Stimulated activated CD4-positive, alpha-beta T cell treated with anti-CD3 and anti-CD28 coated beads, Interleukin-15, amount 100 ng/mL, for 48 hours (primary cell): ENCODE data around the gene LSAMP.

Source experiments
- DNase-seq, 2 donors: peaks; one replicate each; pipeline ENCODE4 v3.0.0-alpha.2; 2020; ENCODE audit warnings: low read depth in 2 of 2

LSAMP gene

DNA sequence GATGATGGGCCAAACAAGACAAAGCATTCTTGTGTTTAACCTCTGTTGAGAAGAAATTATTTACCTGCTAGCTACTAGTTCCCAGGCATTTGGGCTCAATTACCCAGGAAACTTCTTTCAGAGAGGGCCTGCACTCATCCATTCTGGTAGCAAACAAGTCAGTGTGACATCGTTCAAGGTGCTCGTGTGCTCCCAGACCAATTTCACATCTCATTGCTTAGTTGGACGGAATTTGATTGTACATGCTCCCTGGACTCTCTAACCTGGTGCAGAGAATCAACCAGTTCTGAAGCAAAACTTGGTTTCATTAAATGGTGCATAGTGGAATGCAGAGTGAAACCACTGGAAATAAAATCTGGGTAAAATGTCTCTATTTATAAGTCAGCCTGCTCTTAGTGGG is 392.7 kb downstream of the LSAMP start:
- DNase-seq: no peak

DNA sequence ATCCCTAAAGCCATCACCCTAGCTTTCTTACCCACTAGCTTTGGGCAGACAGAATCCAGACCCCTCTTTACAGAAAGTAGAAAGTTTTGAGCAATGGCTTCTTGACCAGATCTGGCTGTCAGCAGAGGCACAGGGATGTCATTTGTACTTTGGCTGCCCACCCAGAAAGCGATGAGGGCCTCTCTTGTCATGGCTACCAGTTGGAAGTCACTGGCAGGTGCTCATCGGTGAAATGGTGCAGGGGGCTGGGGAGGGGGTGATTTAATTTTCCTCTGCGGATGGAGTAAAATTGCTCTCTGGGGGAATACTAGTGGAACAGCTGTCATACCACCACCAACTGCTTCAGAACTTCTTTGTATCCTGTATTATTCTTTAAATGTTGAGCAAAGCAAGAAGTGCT is 393.7 kb downstream of the LSAMP start:
- DNase-seq: no peak

DNA sequence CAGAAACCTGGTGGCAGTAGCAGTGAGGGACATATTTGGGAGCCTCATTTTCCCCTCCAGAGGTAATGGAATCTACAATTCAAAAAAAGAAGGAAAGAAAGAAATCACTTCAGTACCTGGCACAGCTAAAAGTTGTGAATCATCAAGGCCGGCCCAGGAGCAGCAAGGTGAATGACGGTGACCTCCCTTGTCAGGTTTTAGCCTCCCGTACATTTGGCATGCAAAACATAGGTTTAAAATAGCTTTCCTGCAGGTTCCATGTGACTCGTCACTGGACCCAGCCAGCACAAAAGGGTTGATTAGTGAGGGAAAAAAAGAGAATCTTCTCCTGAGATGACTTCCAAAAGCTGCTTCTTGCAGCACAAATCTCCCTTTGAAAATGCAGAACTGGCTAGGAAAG is 394.2 kb downstream of the LSAMP start:
- DNase-seq: no peak

- no peak for DNase-seq
These were observed 394.9 kb downstream of the LSAMP start for GRCh38 chr3:116050311-116050915.

DNA sequence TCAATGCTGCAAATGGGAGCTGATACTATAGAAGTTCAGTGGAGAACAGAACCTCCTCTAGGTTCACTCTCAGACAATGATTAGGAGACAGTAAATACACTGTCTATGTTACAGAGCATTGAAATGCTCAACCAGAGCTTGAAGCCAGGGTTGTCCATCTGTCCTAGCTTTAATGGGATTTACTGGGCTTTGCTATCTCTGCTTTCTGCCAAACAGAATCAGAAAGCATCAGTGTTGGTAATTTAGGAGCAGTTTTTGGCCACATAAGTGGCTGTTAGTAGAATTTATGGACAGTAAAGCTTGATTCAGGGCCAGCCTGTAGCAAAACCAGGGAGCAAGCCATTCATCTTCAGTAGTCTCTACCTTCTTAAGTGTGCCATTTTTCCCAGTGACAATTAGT is 396.3 kb downstream of the LSAMP start:
- no peak for DNase-seq

DNA sequence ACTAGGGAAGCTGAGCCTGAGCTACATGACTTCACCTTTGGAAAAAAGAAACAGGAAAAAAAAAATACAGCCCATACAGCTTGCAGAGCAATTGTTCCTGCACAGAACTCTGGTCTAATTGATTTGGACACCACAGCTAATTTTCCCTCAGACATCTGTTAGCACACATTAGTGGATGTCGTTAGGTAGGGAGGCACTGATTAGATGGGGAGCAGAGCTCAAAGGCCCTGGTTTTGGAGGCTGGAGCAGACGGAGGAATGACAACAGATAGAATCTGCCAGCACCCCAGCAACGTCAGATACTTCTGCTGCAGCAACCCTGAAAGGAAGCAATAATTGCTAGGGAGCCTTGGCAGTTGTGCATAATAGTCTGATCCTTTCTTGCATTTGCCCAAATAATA is 398.9 kb downstream of the LSAMP start:
- no peak for DNase-seq

DNA sequence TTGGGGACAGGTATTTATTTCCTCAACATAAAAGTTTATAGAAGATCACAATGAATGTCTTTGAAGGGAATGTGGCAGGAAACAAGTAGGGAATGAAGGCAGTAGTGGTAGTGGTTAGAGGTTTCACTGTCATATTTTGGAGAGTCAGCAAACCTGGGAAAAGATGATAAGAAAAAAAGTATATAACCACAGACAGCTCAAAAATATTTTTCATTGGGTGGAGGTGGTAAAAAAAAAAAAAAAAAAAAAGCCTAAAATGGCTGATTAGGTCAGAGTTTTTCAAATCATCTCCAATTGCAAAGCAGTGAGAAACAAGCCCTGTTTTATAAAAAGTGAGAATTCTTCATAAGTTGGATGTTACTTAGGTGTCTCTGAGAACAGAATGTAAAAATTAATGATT is 400.0 kb downstream of the LSAMP start:
- DNase-seq: no peak

GRCh38 chr3:116040152-116040551 is 405.1 kb downstream of the LSAMP start:
- no peak for DNase-seq

GRCh38 chr3:116039651-116039985 is 405.7 kb downstream of the LSAMP start:
- DNase-seq: no peak

DNA sequence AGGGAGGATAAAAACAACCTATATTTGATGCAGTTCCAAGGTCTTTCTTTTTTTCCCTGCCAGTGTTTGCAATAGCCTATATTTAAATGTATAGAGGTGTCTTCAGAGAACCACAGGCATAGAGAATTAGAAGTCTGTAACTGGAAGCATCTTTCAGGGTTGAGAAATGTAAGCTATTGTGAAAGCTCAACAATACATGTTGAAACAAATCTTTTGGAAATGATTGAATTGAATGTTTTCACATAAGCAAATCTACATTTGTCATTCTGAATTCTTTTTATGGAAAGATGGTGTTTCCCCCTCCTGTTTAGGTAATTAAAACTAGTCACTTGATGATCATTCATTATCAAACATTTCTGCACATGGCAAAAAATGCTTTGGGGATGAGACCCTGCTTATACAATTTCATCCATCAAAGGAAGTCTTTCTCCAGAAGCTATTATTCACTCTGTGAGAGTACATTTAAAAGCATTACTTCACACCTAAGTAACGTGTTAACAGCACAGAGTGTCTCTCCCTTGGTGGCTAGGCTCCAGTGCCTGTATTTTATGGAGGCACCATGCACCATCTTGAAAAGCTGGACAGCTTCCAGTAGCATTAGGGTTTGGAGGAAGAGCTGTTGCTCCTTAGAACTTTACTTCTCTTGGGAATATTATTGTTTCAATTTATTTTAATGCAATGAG is 406.2 kb downstream of the LSAMP start:
- no peak for DNase-seq

DNA sequence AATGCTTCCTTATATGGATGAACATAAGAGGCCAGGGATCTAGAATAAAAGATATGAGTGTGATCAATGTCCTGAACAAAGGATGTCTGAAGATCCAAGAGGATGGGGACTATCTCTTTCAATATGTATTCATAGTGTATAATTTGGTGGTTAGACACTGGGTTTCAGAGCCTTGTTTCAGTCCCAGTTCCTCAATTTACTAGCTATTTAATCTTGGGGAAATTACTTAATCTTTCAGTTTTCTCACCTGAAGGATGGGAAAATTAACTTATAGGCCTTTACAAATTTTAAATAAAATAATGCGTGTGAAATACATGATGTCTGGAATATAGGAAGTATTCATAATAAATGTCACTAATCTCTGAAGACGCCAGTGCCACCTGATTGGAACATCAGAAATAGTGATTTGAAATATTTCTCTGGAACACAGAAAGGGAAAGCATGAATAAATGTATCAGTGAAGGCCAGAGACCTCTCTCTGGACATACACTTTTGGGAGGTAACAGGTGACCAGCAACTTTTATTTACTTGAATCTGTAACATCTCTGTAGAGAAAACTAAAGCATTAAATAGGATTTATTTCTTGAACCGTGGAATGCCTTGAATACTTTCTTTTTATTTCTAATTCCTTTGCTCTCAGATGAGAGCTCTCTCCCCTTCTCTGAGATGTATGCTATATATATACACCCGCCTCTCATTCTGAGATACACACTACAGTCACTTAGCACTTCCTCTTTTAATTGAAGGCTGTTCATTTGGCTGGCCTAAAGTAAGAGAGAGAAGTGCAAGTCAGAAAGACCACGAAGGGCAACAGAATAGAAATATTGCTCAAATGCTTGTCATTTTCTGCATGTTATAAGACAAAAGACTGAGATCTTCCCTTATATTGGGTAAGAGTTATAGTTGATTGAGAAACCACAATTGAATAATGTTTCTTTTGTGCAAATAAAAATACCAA is 407.1 kb downstream of the LSAMP start:
- DNase-seq: no peak

DNA sequence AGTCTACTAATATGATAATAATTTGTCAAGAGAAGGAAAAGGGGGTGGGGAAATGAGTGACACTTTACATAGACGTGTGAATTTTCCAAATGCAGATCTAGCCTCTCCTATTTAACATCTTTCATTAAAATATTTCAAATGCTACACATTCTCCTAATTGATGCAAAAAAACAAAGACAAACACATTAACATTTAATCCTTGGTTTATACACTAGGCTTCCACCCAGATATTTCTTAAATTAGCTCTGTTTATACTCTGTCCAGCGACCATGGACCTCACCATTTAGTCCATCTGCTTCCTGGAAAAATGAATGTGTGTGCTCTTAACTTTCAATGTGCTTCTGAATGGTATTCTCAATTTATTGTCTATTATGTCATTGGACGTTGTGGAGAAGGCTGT is 409.9 kb downstream of the LSAMP start:
- no peak for DNase-seq

DNA sequence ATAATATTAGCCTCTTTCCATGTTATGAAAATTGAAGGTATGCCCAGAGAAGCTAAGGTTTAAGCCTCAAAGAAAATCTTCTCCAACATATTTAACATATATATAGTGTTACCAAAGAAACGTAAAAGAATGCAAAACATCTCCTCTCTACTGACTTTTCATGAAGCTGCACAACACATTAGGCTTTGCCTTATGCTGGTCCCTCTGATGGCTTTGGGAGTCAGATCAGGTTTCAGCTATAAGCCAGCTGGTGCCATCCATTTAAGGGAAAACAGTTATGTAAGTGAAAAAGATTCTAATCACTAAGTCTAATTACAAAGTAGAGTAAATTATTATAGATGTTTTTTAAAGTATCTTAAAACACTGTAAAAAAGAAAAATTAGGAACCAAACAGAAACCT is 410.5 kb downstream of the LSAMP start:
- DNase-seq: no peak

DNA sequence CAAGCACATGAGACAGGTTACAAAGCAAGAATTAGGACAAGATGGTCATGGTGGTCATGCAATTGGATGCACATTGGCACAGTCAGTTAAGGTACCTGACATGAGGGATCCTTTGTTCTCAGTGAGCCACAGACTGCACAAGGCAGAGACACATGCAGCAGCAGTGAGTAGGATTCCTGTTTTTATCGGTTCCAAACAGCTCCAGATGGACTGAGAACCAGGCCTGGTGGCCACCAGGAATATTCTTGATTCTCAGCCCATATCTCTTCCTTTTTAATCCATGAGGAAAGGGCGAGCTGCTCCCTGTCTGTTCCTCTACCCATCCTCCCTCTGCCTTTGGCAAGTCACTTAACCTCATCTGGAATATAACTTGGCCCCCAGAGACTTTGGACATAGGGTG is 411.2 kb downstream of the LSAMP start:
- DNase-seq: no peak

DNA sequence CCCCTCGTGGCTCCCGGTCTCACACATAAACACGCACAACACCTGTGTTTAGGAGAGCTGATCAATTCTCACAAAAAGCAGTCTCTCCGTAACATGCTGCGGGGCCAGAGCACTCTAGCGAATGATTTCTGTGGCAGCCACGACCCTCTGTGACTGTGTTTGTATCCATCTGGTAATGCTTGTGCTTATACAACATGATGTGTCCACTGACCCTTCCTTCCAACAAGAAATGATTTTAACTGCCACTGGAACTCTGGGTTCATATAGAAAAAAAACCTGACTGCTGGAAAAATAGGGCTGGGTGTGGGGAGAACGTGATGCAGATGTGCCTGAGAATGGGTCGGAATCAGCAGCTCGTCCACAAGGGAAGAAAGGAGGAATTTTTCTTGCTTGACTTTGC is 411.8 kb downstream of the LSAMP start:
- DNase-seq: no peak

DNA sequence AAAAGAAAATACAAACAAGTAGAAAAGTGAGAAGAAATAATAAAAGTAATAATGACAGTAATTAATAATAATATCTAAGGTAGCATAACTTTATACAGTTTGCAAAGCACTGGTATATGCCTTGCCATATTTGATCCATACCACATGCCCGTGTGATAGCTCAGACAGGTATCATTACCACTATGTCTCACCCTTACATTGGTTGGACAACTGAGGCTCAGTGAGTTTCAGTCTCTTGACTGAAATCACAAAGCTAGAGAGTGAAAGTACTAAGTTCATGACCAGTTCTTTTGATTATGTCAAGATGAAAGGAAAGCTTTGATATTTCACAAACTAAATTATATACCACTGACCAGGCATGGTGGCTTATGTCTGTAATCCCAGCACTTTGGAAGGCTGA is 413.1 kb downstream of the LSAMP start:
- DNase-seq: no peak

DNA sequence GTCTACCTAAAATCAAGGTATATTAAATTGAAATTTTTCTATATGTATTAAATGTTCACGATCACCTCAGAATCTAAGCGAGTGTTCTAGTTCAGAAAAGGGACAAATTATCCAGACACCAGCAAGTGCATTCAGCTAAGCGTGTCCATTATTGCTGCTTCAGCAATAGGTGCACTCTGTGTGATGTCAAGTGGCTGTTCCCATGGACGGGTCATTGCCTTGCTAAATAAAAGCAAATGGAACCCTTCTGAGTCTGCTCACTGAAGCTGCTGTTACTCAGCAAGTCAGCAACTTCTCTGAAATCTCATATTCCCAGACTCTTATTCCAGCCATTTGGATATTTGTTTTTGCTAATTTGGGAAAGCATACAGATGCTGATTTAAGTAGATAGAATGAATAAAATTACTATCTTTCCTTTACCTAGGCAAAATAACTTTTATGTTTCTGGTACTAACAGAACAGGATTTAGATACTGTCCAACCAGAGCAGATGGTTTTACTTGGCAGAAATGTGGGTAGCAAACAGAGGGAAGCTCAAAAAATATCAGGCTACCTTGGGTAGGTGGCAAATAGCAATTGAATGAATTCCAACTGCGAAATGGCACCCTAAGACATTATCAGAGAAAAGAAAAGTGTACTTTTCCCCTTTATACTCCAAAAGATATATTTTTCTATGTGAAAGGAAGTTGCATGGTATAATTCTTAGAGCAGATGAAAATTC is 415.0 kb downstream of the LSAMP start:
- DNase-seq: no peak

GRCh38 chr3:116029266-116029665 is 416.0 kb downstream of the LSAMP start:
- no peak for DNase-seq

DNA sequence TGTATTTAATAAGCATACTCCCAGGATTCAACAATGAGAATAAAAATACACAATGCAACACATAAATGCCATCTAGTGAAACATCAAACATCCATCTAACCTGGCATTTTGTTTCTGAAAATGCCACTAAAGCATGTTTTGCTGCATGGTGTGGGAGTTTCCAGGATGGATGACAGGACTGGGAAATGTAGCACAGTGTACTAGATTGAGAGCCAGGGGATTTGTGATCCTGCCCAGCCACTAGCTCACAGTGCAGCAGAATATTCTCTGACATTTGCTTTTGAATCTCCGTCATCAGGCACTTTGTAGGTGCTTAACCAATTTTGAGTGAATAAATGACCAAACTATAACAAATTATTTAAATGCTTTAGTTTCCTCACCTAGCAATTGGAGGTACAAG is 417.1 kb downstream of the LSAMP start:
- DNase-seq: no peak

GRCh38 chr3:116020989-116021388 is 424.3 kb downstream of the LSAMP start:
- no peak for DNase-seq

DNA sequence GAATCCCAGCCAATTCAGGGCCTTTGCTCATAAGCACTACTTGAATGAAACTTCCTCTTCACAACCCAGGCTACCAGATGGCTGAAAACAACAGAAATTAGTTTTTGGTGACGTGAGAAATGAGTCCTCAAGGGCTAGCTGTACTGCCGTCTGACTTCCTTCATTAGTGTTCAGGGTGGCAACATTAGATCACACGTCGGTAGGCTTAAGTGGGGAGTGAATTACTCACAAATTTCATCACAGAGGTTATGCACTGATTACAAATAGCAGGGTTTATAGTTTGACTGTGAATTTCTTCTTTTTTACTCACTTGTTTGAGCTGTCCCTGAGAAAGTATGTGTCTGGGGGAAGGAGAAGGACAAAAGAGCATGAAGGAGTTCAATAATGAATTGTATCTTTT is 424.8 kb downstream of the LSAMP start:
- DNase-seq: no peak

- no peak for DNase-seq
These were observed 426.0 kb downstream of the LSAMP start for GRCh38 chr3:116019254-116019763.
